Body of pancreas (tissue), 4 donors: Measurements from ENCODE around the gene ID2.

ENCODE experiments used
- CTCF ChIP-seq, 7 experiments: fragments of 450-650 bp in 4 of 7; fragments of 200-600 bp in 3 of 7; sonication (generic) in 3 of 7; IDR thresholded peaks; one replicate each; pipeline ENCODE4 v1.5.1; 2016 to 2019; ENCODE audit warnings: antibody characterized with exemption in 7 of 7
- POLR2A ChIP-seq, 3 donors: fragments of 450-650 bp; IDR thresholded peaks; one replicate each; pipeline ENCODE4 v1.6.1; 2016; ENCODE audit warnings: antibody characterized with exemption in 3 of 3, mild to moderate bottlenecking in 2 of 3

- TF ChIP-seq CTCF (IDR thresholded peaks at IDR 0.05) (no peak), POLR2A (IDR thresholded peaks at IDR 0.05) (no peak)
Measured at GRCh38 chr2:8654041-8654440, 27.8 kb upstream of the ID2 start.
